ENCODE measurements around the gene REXO5. TPM values are rescaled to one million over a fixed set of nuclear protein-coding genes. Genes with fewer than 3 reads are reported as not detected.
A peak's percentile ranks its signal among the peaks of the same experiment; 100 is the strongest.

REXO5 gene
- total RNA-seq, 2 experiments from 2014 or later: 16.4 to 20.4 TPM

DNA sequence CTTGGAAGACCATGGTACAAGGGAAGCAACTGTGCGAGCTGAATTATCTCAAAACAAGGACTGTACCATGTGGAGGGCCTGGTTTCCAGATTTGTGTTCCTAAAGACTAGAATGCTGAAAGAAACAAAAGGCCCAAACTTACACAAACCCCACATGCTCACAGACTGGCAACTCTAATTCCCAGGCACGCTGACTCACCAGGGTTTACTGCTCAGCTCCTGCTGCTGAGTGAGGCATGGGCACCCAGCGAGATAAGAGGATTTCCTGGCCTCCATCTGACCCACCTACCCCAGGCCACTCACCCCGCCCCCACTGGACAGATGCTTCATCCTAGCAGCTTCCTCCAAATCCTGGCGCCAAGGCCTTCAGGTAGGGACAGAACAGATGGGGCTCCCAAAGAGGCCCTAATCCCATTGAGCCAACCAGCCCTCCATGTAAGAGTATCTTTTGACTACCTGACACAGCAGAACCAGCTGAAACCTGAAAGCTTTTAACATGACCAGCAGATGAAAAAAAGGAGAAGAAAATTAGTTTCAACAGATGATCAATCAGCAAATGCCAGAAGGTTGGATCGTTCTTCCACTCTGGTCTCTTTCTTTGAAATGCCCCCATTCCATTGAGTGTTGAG lies 59.9 kb downstream of the REXO5 start:
- Mint-ChIP-seq H3K36me3 (ENCODE audit: low read depth) (peaks cover 6% of the 10 kb centered on the region), H3K9me3 (no peaks in the 10 kb centered on the region), H3K27ac (peak overlapping the region; percentile 73), H3K27me3 (no peaks in the 10 kb centered on the region), H3K4me3 (no peak overlapping the region), H3K4me1 (ENCODE audit: low read depth) (peaks cover 21% of the 10 kb centered on the region)
- DNase-seq (peak; percentile 18), ATAC-seq (peak; percentile 58)
- CTCF ChIA-PET: interaction anchor here (0.6 to 6.0 kb wide), 5 partner anchors 8 to 17 kb away, joined by 3 to 30 read pairs (median 3); no protein-coding TSS in a partner anchor
- TF ChIP-seq, protein P1, sequence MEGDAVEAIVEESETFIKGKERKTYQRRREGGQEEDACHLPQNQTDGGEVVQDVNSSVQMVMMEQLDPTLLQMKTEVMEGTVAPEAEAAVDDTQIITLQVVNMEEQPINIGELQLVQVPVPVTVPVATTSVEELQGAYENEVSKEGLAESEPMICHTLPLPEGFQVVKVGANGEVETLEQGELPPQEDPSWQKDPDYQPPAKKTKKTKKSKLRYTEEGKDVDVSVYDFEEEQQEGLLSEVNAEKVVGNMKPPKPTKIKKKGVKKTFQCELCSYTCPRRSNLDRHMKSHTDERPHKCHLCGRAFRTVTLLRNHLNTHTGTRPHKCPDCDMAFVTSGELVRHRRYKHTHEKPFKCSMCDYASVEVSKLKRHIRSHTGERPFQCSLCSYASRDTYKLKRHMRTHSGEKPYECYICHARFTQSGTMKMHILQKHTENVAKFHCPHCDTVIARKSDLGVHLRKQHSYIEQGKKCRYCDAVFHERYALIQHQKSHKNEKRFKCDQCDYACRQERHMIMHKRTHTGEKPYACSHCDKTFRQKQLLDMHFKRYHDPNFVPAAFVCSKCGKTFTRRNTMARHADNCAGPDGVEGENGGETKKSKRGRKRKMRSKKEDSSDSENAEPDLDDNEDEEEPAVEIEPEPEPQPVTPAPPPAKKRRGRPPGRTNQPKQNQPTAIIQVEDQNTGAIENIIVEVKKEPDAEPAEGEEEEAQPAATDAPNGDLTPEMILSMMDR (IDR thresholded peaks at IDR 0.05): no peak
- intact Hi-C loops (cut with micrococcal nuclease): no loop called here
- POLR2A ChIA-PET: interaction anchor here (0.9 to 1.2 kb wide), 2 partner anchors 34 to 37 kb away, joined by 3 read pairs; partner anchors contain the start of genes DCUN1D3 and LYRM1

DNA sequence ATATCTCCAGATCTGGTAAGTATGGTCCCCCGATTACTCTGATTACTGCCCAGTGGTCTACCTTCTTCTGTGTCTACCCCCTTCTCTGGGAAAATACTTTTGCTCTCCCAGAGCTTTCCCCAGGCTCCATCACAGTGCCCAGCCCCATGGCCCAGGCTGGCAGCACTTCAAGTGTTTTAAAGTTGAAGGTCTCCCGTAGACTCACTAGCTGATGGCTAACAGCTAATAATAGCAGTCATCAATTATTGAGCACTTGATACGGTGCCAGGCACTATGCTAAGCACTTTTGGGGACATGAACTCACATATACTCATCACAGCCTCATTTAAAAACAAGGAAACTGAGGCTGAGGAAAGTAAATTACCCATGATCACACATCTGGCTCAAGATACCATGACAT lies 60.5 kb downstream of the REXO5 start:
- ChIA-PET POLR2A (interaction anchor here (0.9 kb wide), 1 partner anchor 36 kb away, joined by 3 read pairs; no protein-coding TSS in a partner anchor), CTCF (interaction anchor here (1.2 to 6.0 kb wide), 4 partner anchors 8 to 34 kb away, joined by 3 to 30 read pairs (median 5); partner anchors contain the start of gene LYRM1)
- Mint-ChIP-seq H3K36me3 (ENCODE audit: low read depth) (peaks cover 6% of the 10 kb centered on the region), H3K27me3 (no peaks in the 10 kb centered on the region), H3K9me3 (no peaks in the 10 kb centered on the region), H3K27ac (peak overlapping the region; percentile 73), H3K4me1 (ENCODE audit: low read depth) (peaks cover 24% of the 10 kb centered on the region), H3K4me3 (no peak overlapping the region)
- ATAC-seq (no peak), DNase-seq (no peak)
- TF ChIP-seq, protein P1 (IDR thresholded peaks at IDR 0.05): no peak
- intact Hi-C loops (cut with micrococcal nuclease): no loop called here

DNA sequence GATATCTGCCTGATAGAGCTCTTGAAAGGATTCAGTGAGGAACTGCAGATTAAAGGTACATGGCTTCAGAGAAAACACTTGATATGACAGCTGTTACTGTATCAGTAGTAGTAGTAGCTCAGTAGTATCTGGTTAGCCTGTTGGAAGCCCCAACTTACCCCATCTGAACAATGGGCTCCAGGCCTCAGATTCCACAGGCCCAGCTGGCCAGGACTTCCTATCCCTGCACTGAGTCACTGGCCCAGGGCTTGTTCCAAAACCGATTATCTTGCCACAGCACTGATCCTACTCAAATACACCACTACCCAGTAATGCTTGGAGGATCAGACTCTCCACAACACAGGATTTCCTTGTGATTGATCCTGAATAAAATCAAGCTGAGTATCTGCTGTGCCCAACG lies 61.3 kb downstream of the REXO5 start:
- H3K4me3 Mint-ChIP-seq: no peak overlapping the region
- DNase-seq (no peak), ATAC-seq (no peak)
- ChIA-PET POLR2A (no interaction called here), CTCF (interaction anchor here (1.2 to 6.0 kb wide), 3 partner anchors 11 to 33 kb away, joined by 3 to 30 read pairs (median 5); partner anchors contain the start of gene LYRM1)
- intact Hi-C loops (cut with micrococcal nuclease): no loop called here
- H3K4me1 Mint-ChIP-seq (ENCODE audit: low read depth): peaks cover 30% of the 10 kb centered on the region
- no peaks in the 10 kb centered on the region for H3K27me3 Mint-ChIP-seq
- H3K36me3 Mint-ChIP-seq (ENCODE audit: low read depth): peaks cover 4% of the 10 kb centered on the region
- TF ChIP-seq, protein P1 (IDR thresholded peaks at IDR 0.05): no peak
- peak overlapping the region; percentile 21 for H3K27ac Mint-ChIP-seq
- H3K9me3 Mint-ChIP-seq: no peaks in the 10 kb centered on the region

DNA sequence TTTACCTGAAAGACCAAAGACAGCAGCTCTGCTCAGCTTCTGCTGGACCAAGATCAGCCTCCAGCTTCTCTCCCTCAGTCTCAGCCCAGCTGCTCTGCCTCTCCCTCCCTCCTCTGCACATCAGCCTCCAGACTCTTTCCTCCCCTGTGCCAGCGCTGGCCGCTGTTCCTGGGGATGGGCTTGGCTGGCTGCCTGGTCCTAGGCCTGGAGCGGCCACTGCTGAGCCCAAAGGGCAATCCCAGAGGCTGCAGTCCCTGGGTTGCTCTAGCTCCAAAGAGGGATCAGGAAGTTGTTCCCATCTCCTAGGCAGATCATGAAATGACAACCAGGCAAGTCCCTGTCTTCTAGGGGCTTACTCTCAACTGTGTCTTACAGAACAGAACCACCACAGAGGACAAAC lies 62.6 kb downstream of the REXO5 start:
- intact Hi-C loops (cut with micrococcal nuclease): no loop called here
- ChIA-PET POLR2A (interaction anchor here (0.6 kb wide), 1 partner anchor 63 kb away, joined by 3 read pairs; the partner anchor contains the start of genes ERI2 and REXO5), CTCF (interaction anchor here (6.0 kb wide), 1 partner anchor 19 kb away, joined by 30 read pairs; no protein-coding TSS in a partner anchor)
- H3K36me3 Mint-ChIP-seq (ENCODE audit: low read depth): peaks cover 4% of the 10 kb centered on the region
- no peak for DNase-seq
- H3K27ac Mint-ChIP-seq: no peak overlapping the region
- ATAC-seq: no peak
- H3K9me3 Mint-ChIP-seq: no peaks in the 10 kb centered on the region
- H3K4me1 Mint-ChIP-seq (ENCODE audit: low read depth): peaks cover 38% of the 10 kb centered on the region
- TF ChIP-seq, protein P1 (IDR thresholded peaks at IDR 0.05): no peak
- no peaks in the 10 kb centered on the region for H3K27me3 Mint-ChIP-seq
- H3K4me3 Mint-ChIP-seq: no peak overlapping the region

Measured in activated CD8-positive, alpha-beta T cell treated with anti-CD3 and anti-CD28 coated beads for 36 hours (primary cell).